Measurements from ENCODE around the gene PRRT1B. TPM values are rescaled to one million over a fixed set of nuclear protein-coding genes. Genes with fewer than 3 reads are reported as not detected.

Gene PRRT1B
- total and polyA plus RNA-seq, 8 donors = 2.3 to 5.0 (median 3.2) TPM

DNA sequence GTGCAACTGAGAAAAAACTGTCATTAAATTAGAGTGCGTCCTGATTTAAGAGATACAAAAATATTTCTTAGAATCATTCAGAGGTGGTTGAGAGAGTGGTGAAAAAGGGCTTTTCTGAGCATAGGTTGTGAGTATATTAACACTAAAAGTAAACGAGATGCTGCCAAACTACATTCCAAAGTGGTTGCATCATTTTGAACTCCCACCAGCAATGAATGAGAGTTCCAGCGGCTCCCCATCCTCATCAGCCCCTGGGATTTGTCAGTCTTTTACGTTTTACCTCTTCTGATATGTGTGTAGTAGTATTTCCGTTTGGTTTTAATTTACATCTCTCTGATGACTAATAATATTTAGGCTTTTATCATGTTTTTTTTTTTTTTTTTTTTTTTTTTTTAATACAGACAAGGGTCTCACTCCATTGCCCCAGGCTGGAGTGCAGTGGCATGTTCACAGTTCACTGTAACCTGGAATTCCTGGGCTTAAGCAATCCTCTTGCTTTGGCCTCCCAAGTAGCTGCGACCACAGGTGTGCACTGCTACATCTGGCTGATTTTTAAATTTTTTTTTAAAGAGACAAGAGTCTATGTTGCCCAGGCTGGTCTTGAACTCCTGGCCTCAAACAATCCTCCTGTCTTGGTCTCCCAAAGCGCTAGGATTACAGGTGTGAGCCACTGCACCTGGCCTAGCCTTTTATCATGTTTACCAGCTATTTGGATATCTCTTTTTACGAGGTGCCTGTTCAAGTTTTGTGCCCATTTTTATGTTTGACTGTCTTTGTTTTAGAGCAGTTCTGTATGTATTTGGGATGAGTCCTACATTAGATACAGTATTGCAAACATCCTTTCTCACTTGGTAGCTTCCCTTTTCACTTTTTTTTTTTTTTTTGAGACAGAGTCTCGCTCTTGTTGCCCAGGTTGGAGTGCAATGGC, 17.0 kb downstream of the PRRT1B start:
- Histone ChIP-seq H3K27me3 (no peaks in the 10 kb centered on the region), H3K27ac (no peak overlapping the region), H3K4me3 (no peak overlapping the region), H3K36me3 (no peaks in the 10 kb centered on the region), H3K9me3 (no peaks in the 10 kb centered on the region), H3K4me1 (no peaks in the 10 kb centered on the region)
- FAIRE-seq = no peak
- no peak for DNase-seq
- intact Hi-C loops (cut with DNase I) = no loop called here
- peak in 3 of 4 donors; percentile 12 to 64 (median 18) for ATAC-seq
- WGBS, 2 donors = 62% methylated on average over 9 of the region's 9 CpGs
- TF ChIP-seq, protein P1, sequence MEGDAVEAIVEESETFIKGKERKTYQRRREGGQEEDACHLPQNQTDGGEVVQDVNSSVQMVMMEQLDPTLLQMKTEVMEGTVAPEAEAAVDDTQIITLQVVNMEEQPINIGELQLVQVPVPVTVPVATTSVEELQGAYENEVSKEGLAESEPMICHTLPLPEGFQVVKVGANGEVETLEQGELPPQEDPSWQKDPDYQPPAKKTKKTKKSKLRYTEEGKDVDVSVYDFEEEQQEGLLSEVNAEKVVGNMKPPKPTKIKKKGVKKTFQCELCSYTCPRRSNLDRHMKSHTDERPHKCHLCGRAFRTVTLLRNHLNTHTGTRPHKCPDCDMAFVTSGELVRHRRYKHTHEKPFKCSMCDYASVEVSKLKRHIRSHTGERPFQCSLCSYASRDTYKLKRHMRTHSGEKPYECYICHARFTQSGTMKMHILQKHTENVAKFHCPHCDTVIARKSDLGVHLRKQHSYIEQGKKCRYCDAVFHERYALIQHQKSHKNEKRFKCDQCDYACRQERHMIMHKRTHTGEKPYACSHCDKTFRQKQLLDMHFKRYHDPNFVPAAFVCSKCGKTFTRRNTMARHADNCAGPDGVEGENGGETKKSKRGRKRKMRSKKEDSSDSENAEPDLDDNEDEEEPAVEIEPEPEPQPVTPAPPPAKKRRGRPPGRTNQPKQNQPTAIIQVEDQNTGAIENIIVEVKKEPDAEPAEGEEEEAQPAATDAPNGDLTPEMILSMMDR (IDR thresholded peaks at IDR 0.05) = no peak

DNA sequence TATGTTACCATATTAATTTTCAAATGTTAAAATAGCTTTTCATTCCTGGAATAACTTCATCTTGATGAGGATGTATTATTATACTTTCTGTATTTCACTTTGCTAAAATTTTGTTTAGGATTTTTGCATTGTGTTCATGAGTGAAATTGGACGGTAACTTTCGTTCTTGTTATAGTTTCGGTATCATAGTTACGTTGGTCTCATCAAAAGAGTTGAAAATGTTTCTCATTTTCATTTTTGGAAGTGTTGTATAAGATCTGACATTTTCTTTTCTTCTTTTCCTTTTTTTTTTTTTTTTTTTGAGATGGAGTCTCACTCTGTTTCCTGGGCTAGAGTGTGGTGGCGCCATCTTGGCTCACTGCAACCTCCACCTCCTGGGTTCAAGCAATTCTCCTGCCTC, 20.0 kb downstream of the PRRT1B start:
- ATAC-seq (no peak), DNase-seq (no peak), FAIRE-seq (no peak)
- H3K9me3 ChIP-seq = no peaks in the 10 kb centered on the region
- no peaks in the 10 kb centered on the region for H3K27me3 ChIP-seq
- 95 to 97% methylated on average over 5 of the region's 5 CpGs for WGBS, 2 donors
- no peaks in the 10 kb centered on the region for H3K36me3 ChIP-seq
- TF ChIP-seq, protein P1 (IDR thresholded peaks at IDR 0.05) = no peak
- no peak overlapping the region for H3K4me3 ChIP-seq
- no peak overlapping the region for H3K27ac ChIP-seq
- H3K4me1 ChIP-seq = no peaks in the 10 kb centered on the region
- intact Hi-C loops (cut with DNase I) = no loop called here

DNA sequence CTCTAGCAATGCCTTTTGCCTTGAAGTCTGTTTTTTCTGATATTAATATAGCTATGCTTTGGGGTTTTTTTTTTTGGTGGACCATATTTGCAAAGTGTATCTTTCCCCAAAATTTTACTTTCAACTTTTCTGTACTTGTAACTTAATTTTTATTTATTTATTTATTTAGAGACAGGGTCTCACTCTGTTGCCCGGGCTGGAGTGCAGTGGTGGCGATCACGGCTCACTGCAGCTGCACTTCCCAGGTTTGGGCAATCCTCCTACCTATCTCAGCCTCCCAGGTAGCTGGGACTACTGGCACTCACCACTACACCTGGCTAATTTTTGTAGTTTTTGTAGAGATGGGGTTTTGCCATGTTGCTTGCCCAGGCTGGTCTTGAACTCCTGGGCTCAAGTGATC, 20.8 kb downstream of the PRRT1B start:
- FAIRE-seq (no peak), ATAC-seq (no peak), DNase-seq (no peak)
- Histone ChIP-seq H3K27ac (no peak overlapping the region), H3K27me3 (no peaks in the 10 kb centered on the region), H3K4me1 (no peaks in the 10 kb centered on the region), H3K36me3 (no peaks in the 10 kb centered on the region), H3K4me3 (no peak overlapping the region), H3K9me3 (no peaks in the 10 kb centered on the region)
- WGBS, 2 donors = 99 to 100% methylated on average over 3 of the region's 3 CpGs
- intact Hi-C loops (cut with DNase I) = no loop called here
- TF ChIP-seq, protein P1 (IDR thresholded peaks at IDR 0.05) = no peak

DNA sequence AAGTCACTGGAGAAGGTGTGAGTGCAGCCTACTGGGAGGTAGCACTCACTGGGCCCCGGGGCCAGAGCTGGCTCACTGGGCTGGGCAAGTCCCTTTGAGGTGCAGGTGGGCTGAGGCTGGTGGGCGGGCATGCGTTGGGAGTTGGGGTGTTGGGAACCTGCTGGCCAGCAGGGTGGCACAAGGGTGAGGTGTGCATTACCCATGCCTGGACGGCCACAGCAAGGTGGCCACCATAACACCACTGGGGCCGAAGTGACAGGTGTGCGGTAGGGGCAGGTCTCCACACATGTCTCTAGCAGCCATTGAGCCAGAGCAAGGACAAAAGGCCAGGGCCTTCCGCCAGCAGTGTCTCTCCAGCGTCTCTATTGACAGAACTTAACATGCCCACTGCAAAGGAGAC, 22.6 kb downstream of the PRRT1B start:
- no peak for DNase-seq
- 96 to 99% methylated on average over 8 of the region's 8 CpGs for WGBS, 2 donors
- ATAC-seq = no peak

More for the DNA sequence above, 22.6 kb downstream of the PRRT1B start:
- Histone ChIP-seq H3K27ac (no peak overlapping the region), H3K36me3 (peaks cover 0 to 8% (median 0%) of the 10 kb centered on the region in 3 donors), H3K4me1 (no peaks in the 10 kb centered on the region), H3K9me3 (no peaks in the 10 kb centered on the region), H3K27me3 (no peaks in the 10 kb centered on the region), H3K4me3 (no peak overlapping the region)
- no peak for FAIRE-seq
- TF ChIP-seq, protein P1 (IDR thresholded peaks at IDR 0.05) = no peak
- intact Hi-C loops (cut with DNase I) = no loop called here
